ENCODE data around the gene PXYLP1.

DNA sequence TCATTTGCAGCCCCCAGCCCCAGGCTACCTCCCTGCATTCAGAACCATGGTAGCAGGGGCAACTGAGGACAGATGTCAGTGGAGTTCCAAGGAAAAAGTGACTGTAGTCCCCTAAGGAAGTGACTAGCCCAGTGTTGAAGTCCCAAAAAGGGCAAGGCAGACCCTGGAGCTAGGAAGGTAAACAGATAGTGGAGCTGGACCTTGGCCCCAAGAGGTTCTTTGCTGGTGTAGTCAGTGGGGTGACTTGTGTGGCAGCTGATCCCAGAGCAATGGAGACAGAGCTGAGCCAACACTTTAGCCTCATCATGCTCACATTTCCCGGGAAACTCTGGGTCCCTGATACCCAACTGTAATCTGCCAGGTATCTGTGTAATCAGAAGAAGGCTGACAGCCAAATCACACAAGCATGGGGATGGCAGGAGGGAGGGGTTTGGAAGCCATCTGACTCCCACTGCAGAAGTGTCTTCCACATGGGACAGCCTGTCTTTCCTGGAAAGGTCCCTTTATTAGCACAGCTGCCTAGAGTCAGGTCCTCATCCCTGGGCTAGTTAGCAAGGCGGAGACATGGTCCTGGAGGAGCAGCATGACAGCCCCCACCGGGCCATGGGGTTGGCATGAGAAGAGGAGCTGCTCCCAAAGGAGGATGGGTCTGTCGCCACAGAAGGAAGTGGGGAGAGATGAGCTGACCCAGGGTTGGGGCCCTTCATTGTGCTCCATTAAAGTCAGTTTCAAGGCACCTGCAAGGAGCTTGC lies 39.8 kb downstream of the PXYLP1 start:
- TF ChIP-seq EGR1 (IDR thresholded peaks at IDR 0.05; ENCODE audit: borderline replicate concordance in 1 of 2, low read depth in 2 of 2, low read length in 2 of 2), result no peak
- no peak for TF ChIP-seq EP300 (IDR thresholded peaks at IDR 0.05; ENCODE audit: borderline replicate concordance in 1 of 2, control insufficient read depth in 1 of 2, low read depth in 2 of 2, low read length in 2 of 2)
- no peak for TF ChIP-seq CBX5 (IDR thresholded peaks at IDR 0.05; ENCODE audit: low read depth)
- TF ChIP-seq, protein P1, sequence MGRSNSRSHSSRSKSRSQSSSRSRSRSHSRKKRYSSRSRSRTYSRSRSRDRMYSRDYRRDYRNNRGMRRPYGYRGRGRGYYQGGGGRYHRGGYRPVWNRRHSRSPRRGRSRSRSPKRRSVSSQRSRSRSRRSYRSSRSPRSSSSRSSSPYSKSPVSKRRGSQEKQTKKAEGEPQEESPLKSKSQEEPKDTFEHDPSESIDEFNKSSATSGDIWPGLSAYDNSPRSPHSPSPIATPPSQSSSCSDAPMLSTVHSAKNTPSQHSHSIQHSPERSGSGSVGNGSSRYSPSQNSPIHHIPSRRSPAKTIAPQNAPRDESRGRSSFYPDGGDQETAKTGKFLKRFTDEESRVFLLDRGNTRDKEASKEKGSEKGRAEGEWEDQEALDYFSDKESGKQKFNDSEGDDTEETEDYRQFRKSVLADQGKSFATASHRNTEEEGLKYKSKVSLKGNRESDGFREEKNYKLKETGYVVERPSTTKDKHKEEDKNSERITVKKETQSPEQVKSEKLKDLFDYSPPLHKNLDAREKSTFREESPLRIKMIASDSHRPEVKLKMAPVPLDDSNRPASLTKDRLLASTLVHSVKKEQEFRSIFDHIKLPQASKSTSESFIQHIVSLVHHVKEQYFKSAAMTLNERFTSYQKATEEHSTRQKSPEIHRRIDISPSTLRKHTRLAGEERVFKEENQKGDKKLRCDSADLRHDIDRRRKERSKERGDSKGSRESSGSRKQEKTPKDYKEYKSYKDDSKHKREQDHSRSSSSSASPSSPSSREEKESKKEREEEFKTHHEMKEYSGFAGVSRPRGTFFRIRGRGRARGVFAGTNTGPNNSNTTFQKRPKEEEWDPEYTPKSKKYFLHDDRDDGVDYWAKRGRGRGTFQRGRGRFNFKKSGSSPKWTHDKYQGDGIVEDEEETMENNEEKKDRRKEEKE (IDR thresholded peaks at IDR 0.05), result no peak
- TF ChIP-seq GABPA (IDR thresholded peaks at IDR 0.05; ENCODE audit: low read depth), result no peak

All from GM12878 (cell line).